HG02763 (cell line): ENCODE data around the gene HMGB2.

Experiments used
- ATAC-seq: cut with Tn5 transposase; IDR thresholded peaks from one replicate; pipeline ENCODE4 v1.9.1; 2021; ENCODE audit warnings: mild to moderate bottlenecking, moderate library complexity; ENCODE audit not compliant: unreplicated experiment

Gene HMGB2

DNA sequence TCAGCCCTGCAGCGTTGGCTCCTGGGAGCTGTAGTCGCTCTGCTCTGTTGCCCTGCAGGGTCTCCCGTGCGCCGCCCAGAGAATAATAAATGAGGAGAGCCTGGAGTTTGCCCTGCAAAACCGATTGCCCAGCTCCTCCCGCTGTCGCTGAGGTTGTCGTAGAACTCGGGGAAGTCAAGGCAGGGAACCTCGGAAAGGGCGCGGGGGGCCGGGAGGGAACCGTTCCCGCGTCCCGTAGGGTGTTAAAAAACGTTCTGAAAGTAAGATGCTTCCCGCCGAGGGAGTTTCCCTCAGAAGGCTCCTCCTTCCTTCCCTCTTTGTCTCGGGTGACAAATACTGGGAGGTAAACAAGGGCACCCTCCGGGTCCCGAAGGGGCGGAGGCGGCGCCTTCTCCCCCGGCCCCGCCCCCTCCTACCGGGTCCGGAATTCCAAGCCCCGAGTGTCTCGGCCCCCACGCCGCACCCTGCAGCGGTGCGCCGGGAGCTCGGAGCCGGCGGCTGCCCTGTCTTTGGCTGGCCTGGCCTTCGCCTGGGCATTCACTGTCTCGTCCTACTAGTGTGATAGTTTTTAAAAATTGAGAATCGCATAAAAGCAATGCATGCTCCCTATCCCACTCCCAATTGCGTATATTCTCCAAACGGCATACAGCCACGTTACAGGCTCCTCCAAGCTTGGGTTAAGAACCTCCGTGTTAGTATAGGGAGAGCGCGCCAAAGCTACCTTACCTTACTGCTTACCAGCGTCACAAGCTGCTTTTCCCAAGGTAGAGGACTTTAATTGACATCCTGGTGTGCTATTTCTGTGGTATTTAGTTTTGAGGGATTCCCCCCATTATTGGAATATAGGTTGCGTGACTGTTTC, 964 bp upstream of the HMGB2 start:
- peak; percentile 22 for ATAC-seq

DNA sequence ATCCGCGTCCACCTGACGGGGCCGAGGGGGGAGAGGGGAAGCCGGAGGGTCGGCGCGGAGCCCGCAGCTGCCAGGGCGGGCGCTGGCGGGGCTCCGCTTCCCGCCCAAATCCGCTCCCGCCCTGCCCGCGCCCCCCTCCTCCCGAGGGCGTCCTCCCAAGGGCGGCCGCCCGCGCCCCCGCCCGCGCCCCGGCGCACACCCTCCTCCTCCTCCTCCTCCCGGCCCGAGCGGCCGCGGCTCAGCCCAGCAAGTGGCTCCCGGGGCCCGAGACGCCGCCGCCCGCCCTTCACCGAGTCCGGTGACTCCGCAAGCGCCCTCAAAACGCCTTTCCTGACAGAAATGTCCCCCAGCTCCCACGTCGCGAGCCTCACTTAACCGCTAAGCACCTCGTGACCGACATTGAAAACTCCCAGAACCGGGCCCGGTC, 487 bp downstream of the HMGB2 start:
- ATAC-seq: peak; percentile 4

DNA sequence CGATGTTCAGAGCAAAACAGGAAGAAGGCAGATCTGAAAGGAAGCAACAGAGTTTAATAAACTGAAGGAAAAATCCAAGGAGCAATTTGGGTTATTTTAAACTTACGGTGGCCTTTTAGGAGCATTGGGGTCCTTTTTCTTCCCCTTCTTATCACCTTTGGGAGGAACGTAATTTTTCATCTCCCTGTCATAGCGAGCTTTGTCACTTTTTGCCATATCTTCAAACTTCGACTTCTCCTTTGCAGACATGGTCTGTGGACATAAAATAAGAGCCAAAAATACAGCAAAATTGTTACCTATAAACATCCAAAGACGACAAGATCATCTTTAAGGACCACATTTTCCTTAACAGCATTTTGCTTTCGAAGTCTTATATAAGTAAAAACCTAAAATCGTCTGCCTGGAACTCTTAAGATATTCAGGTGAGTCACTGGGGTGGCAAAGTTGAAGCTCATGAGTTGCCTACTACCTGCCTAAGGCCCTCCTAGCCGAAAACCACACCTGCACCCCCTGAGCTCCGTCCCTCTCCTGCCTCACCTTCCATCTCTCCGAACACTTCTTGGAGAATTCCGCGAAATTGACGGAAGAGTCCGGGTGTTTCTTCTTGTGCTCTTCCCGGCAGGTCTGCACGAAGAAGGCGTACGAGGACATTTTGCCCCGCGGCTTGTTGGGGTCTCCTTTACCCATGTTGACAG, 1.0 kb downstream of the HMGB2 start:
- ATAC-seq: no peak

- no peak for ATAC-seq
Observed at GRCh38 chr4:173332021-173332487, 2.1 kb downstream of the HMGB2 start.

- ATAC-seq: no peak
Observed at GRCh38 chr4:173330590-173330989, 3.6 kb downstream of the HMGB2 start.

- no peak for ATAC-seq
Observed at GRCh38 chr4:173328236-173328901, 5.8 kb downstream of the HMGB2 start.

DNA sequence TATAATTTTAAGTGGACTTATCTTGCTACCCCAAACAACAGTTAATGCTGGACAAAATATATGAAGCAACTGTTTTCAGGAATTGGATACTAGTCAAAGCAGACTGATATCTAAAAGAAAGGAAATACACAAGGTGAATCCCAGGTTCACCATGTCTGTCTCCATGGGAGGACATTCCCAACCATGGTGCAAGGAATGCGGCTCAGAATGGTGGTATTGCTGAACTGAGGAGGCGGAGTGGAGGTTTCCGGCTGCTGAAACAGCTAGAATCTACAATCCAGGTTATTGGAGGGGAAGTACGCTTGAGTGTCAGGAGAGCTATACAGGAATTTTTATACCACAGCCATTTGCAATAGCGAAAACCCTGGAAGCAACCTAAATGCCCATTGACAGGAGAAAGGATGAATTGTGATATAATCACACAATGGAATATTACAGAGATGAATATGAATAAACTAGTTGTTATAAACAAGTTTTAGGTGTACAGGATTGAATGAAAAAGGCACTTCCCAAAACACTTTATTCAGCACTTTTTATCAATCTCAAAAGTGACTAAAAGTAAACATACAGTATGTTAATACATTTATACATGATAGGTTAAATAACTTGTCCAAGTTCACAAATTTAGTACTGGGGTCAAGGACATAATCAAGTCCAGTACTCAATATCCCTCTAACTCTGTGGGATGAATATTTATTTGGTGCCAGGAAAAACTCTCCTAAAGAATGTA, 9.0 kb downstream of the HMGB2 start:
- no peak for ATAC-seq

DNA sequence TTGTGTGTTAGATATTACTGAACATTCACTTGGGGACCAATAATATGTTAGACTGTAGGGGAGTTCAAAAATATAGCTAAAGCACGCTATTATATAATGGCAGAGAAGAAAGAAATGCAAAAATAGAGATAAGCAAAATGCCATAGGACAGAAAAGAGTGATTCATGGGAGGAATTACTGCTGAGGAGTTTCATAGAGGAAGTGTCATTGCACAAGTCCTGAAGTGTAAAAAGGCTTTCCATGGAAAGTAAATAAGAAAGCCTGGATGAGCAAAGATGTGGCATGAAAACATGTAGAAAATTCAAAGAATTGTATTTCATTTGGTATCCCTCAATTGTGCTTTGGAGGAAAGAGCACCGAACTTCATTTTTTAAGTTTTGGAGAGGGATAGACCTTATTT, 14.5 kb downstream of the HMGB2 start:
- no peak for ATAC-seq

- no peak for ATAC-seq
Observed at GRCh38 chr4:173318648-173319211, 15.4 kb downstream of the HMGB2 start.

DNA sequence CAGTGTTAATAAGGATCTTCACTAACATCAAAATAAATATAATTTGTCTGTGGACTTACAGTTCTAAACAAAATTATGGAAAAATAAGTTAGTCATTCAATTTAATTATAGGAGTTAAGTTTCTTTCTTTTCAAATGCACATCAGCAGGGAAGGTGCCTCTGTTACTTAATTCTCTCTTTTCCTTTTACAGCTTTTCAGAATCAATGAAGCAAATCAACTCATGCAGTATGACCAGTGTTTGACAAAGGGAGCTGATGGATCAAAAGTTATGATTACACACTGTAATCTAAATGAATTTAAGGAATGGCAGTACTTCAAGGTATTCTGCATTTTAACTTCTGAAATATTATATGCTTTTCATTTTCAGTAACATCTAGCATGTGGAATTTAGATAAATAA, 15.9 kb downstream of the HMGB2 start:
- ATAC-seq: no peak

DNA sequence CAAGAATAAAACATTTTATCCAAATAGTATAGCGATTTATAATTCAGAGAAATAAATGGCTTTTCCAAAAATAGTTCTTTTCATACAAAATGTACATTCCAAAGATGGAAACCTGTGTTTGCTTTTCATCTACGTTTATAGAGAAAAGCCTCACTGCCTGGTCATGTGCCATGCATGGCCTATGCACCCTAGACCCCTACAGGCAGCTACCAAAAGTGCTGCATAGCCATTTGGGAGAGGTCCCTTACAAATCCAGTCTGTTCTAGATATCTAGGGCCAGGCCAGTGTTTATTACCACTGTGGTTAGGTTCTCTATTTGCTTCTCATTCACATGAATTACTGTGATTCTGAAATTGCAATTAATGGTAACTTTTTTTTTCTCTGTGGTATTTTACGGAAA, 17.2 kb downstream of the HMGB2 start:
- ATAC-seq: no peak

- ATAC-seq: no peak
Observed at GRCh38 chr4:173316060-173316459, 18.1 kb downstream of the HMGB2 start.

- no peak for ATAC-seq
Observed at GRCh38 chr4:173314715-173315114, 19.4 kb downstream of the HMGB2 start.

GRCh38 chr4:173311368-173311767, 22.8 kb downstream of the HMGB2 start:
- no peak for ATAC-seq

DNA sequence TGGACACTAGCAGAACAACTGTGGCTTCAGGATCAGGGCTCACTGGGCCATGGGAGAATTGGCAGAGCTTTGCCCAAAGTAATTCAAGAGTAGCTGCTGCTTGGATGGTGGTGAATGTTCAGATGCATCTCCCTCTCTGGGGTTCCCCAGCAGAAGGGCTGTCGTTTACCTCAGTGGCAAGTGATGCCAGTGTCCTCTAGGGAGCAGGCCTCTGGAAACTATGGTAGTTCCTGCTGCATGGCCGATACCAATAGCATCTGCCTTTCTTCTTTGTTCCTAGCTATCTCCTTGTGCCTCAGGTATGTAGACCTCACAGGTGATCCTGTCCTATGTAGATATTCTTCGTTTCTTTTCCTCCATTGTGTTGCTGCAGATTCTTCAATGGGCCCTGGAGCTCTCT, 26.4 kb downstream of the HMGB2 start:
- no peak for ATAC-seq

DNA sequence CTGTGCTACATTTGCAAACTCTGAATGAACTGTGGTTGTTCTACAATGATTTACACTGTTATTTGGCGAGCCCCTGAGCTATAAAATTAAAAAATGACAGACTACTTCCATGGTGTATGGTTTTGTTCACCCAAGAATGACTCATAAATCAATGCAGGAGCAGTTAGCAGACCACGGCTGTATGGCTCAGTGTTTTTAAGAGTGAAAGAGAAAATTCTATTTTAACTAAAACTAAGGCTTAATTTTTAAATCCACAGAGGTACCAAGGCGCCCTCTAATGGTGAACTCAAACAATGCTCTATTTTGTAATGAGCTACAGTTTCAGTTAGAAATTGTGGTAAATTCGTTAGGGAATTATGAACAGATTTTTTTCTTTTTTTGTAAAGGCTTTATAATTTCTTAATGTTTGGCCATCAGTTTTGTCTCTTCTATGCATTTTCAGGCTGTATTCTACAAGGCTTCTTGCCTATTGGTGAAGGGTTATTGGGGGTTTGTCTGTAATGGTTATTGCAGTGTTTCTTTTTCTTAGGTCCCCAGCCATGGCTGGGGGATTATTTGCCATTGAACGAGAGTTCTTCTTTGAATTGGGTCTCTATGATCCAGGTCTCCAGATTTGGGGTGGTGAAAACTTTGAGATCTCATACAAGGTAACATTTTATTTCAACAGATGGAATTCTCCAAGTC, 32.5 kb downstream of the HMGB2 start:
- ATAC-seq: no peak

DNA sequence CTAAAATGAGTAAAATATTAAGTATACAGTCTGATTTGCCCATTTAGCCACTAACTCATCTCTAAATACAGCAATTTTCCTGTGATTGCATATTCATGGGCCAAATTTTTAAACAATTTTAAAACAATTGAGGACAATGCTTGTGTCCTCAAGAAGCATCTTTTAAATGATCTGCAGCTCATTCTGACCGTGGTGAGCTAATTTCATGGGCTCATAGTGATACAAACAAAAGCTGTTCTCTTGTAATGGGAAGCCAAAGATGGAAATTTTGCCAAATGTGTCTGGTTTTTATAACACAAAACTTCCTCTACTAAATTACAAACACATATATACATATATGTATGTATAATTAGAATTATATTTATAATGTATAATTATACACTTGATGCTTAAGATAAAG, 39.7 kb downstream of the HMGB2 start:
- no peak for ATAC-seq

DNA sequence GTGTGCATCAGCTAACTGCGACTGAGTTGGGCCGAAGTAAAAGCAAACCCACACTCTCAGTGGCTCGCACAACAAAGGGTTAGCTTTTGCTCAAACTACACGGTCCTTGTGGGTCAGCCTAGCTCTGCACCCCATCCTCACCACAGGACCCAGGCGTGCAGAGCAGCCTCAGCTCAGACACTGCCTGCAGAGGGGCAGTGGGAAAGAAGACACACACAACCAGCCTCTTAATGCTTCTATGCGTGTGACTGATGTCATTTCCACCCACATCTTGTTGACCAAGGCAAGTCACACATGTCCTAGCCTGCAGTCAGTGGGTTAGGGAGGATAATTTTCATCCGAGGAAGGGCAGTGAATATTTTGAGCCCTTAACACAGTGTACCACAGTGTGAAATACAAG, 40.5 kb downstream of the HMGB2 start:
- ATAC-seq: no peak

GRCh38 chr4:173291899-173292298, 42.3 kb downstream of the HMGB2 start:
- ATAC-seq: no peak

DNA sequence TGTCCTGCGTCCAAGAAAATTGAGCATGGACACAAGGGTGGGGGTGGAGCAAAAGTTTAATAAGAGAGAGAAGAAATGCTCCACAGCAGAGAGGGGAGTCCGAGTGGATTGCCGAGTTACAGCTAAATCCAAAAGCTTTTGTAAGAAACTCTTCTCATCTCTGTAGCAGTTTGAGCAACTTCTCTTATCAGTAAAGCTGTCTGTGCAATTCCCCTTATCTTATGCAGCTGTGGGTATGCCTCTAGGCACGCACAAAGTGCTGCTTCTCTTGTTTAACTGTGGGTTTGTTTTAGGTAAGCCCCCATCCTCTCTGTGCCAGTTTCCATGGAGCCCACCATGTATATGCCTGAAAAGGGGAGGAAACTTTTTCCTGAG, 44.8 kb downstream of the HMGB2 start:
- ATAC-seq: no peak
